GM21619 (cell line): ENCODE measurements around the gene MED13L.

ENCODE experiments used
- ATAC-seq: cut with Tn5 transposase; IDR thresholded peaks from one replicate; pipeline ENCODE4 v1.9.1; 2021; ENCODE audit not compliant: unreplicated experiment

MED13L gene

GRCh38 chr12:116099652-116100432 lies 177.7 kb downstream of the MED13L start:
- no peak for ATAC-seq

DNA sequence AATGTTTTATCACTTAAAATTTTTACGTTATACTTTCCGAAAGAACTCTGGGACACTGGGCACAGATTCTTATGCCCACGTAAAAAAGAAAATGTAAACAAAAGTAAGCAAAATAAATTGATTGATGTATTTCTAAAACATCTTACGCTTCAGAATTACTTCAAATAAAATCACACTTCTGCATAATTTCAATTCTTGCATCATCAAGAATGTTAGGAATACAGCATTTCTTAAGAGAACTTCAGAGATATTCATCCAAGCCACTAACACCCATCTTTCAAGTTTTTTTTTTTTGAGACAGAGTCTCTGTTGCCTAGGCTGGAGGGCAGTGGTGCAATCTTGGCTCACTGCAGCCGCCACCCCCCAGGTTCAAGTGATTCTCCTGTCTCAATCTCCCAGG lies 180.6 kb downstream of the MED13L start:
- ATAC-seq: no peak

GRCh38 chr12:116094475-116094874 lies 183.0 kb downstream of the MED13L start:
- ATAC-seq: no peak

DNA sequence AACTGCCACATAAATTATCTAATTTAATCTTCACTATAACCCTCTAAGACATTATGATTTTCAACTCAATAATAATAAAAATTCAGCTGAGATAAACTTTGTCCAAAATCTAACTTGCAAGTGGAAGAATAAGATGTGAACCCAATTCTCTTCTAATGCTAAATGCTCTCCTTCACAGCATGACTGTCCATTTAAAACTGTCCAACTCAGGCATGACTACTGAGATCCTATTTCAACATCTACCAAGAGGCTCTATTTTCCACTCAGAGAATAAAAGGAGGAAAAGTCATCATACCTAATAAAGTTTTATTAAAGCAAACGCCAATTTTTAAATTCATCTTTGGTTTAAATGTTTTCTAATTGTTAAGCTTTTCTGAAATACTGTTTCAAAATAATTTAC lies 183.6 kb downstream of the MED13L start:
- no peak for ATAC-seq

- no peak for ATAC-seq
Observed at GRCh38 chr12:116092776-116093175, 184.7 kb downstream of the MED13L start.

GRCh38 chr12:116092162-116092561 lies 185.3 kb downstream of the MED13L start:
- ATAC-seq: no peak

GRCh38 chr12:116091579-116091978 lies 185.9 kb downstream of the MED13L start:
- no peak for ATAC-seq

GRCh38 chr12:116090516-116090915 lies 187.0 kb downstream of the MED13L start:
- no peak for ATAC-seq

DNA sequence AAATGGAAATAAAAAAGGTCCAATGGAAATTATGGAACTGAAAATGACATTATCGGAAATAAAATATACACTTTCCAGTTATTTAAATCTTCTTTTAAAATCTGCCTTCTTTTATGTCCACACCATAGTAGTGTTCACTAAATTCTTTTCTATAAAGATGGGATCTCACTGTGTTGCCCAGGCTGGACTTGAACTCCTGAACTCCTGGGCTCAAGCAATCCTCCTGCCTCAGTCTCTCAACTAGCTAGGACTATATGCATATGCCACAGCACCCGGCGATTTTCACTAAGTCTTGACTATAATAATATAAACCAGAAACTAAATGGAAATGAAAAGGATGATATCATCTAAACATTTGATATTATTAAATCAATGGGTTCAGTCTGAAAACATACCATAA lies 188.4 kb downstream of the MED13L start:
- ATAC-seq: no peak

- no peak for ATAC-seq
Observed at GRCh38 chr12:116087962-116088361, 189.5 kb downstream of the MED13L start.

DNA sequence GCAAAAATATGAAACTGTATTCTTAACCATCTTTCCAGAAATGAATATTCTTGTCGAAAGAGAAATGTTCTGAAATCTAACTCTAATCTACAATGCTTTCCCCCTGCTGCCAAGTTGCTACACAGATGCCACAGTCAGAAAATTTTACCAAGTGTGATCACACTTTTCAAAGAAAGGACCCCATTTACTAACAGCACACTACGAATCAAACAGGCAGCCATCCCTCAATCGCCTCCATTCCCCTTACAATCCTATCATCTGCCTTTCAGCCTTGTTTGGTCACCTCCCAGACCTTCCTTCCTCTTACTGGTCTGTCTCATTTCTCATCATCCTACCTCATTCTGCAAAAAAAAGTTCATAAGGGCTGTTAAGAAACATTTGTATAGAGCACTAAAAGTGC lies 190.1 kb downstream of the MED13L start:
- ATAC-seq: no peak

- no peak for ATAC-seq
Observed at GRCh38 chr12:116080415-116080814, 197.1 kb downstream of the MED13L start.

DNA sequence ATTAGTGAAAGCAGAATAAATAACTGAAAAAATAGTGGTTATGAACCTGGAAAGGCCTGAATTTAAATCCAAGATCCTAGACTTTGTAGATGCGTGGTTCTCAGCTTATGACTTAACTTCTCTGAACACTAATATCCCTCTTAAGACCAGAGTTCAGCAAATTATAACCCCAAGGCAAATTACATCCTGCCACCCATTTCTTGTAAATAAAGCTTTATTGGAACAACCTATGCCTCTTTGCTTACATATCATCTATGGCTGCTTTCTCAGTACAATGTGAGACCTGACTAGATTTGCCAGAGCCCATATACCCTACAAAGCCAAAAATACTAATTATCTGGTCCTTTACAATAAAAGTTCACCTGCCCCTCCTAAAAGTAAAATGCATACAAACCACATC lies 199.1 kb downstream of the MED13L start:
- ATAC-seq: no peak

DNA sequence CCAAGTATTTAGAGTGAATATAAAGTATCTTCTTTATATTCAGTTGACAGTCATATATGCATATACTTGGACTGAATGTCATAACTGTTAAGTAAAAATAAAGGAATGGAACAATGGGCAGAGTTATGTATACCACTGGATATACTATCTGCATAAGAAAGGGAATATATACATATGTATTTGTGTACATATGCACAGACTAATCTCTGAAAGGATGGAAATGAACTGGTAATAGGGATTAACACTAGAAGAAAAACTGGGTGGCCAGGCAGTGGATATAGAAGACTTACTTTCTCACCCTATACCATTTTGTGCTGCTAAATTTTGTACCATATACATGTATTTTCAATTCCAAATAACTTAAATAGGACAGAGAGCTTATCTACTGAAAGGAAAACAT lies 200.1 kb downstream of the MED13L start:
- no peak for ATAC-seq

DNA sequence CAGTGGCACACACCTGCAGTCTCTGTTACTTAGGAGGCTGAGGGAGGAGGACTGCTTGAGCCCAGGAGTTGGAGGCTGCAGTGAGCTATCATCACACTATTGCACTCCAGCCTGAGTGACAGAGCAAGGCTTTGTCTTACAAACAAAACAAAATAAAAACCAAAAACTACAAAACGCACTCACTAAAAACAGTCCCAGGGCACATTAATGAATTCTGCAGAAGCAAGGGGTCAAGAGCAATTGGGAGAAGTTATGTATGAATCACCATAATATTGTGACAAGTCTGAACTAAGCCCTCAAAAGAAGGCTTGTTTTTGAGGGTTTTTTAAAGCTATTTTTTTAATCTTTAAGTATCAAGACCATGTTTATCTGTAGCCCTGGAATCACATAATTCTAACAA lies 201.1 kb downstream of the MED13L start:
- ATAC-seq: no peak

- no peak for ATAC-seq
Observed at GRCh38 chr12:116074686-116075085, 202.8 kb downstream of the MED13L start.

- ATAC-seq: no peak
Observed at GRCh38 chr12:116071555-116072230, 205.8 kb downstream of the MED13L start.

DNA sequence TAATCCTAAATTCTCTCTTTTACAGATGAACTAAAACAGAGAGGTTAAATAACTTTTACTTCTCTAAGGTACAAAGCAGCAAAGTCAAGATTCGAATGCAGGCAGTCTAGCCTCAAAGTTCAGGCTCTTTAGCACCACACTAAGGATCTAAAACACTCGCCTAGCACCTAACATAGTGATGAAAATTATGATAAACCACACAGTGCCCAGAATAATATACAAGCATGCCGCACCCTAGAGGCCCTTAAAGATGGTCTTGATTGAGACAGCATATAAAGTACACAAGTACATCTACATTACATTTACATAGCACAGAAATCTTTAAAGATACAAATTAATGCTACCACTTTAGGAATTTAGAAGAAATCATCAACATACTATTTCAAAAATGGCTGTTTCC lies 207.0 kb downstream of the MED13L start:
- no peak for ATAC-seq

- ATAC-seq: no peak
Observed at GRCh38 chr12:116069943-116070342, 207.6 kb downstream of the MED13L start.

DNA sequence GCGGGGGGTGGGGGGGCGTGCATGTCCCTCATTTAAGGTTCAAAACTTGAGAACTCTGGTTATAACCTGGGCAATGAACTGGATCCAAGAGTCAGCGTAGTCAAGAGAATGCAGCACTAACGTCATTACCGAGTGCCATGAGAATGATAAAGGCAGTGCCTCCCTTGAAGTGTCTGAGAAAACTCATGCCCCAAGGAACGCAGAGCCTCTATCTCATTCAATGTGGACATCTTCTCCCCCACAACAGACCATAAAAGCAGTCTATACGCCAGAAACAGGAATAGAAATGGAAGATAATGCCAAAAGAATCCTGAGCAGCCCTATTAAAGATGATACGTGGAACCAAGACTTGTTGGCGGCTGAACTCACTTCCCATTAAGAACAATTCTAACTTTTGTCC lies 208.6 kb downstream of the MED13L start:
- no peak for ATAC-seq

- ATAC-seq: no peak
Observed at GRCh38 chr12:116068371-116068770, 209.1 kb downstream of the MED13L start.

DNA sequence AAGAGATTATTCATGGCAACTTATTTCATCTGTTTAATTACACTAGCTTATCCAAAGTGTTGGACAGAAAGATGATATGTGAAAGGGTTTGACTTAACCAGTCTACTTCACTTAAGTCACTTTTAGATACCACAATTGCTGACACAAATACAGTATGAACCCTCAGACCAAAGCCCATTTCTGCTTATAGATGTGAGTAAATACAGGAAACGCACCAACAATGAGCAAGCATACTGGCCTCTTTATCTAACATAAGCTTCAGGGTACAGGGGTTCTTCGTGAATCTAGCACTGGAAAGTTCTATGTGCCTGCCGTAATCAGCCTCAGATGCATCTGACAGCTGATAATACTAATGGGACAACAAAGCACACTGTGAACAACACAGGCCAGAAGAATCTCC lies 209.6 kb downstream of the MED13L start:
- ATAC-seq: no peak
